Ishikawa (cell line): Measurements from ENCODE around the gene ASB14.

ENCODE experiments used
- CEBPB ChIP-seq: IDR thresholded peaks from 2 replicates; pipeline ENCODE4 v1.6.1; 2012
- CREB1 ChIP-seq: IDR thresholded peaks from 2 replicates; pipeline ENCODE4 v1.6.1; 2012; ENCODE audit warnings: low read depth
- EGR1 ChIP-seq: IDR thresholded peaks from 2 replicates; pipeline ENCODE4 v1.6.1; 2012
- EP300 ChIP-seq: IDR thresholded peaks from 2 replicates; pipeline ENCODE4 v1.6.1; 2012; ENCODE audit warnings: borderline replicate concordance
- NFIC ChIP-seq: IDR thresholded peaks from 2 replicates; pipeline ENCODE4 v1.6.1; 2012
- RAD21 ChIP-seq: IDR thresholded peaks from 2 replicates; pipeline ENCODE4 v1.6.1; 2012; ENCODE audit warnings: low read depth
- TAF1 ChIP-seq: IDR thresholded peaks from 2 replicates; pipeline ENCODE4 v1.6.1; 2012; ENCODE audit warnings: low read depth, mild to moderate bottlenecking
- TCF12 ChIP-seq: IDR thresholded peaks from 2 replicates; pipeline ENCODE4 v1.6.1; 2012; ENCODE audit warnings: low read depth
- YY1 ChIP-seq: IDR thresholded peaks from 2 replicates; pipeline ENCODE4 v1.6.1; 2012; ENCODE audit warnings: low read depth
- TF ChIP-seq, protein P1 (sequence below): IDR thresholded peaks from 2 replicates; pipeline ENCODE4 v1.6.1; 2012; ENCODE audit warnings: low read depth, mild to moderate bottlenecking

DNA sequence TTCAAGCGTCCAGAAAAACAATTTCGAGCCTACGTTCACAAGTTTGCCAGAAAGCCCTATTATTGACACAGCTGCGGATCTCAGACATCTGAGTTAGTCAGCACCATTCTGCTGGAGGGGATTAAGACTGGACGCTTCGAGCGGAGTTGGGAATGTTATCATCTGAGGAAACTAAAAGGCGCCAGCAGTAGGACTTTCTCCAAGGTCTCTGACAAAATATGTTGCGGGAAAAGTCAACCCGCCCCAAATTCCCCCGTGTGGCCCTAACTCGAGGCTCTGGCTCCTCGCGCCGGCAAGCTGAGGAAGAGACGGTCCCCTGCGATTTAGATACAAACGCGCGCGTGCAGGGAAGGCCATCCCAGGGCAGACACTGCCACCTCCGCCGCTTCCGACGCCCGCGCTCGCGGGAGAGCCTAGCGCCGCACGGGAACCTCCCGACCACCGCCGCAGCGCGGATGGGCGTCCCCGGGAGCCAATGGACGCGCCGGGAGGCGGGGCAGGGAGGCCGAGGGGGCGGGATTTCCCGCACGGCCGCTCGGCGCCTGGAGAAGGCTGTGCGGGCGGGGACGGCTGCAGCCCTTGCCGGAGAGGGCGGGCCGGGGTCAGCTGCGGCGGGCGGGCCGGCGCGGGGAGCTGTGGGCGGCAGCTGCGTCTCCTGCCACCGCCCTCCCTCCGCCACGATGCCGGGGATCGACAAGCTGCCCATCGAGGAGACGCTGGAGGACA is 65.1 kb downstream of the ASB14 start, which contains the start of gene APPL1:
- TF ChIP-seq TAF1: peak; percentile 58; the same call in 1 of the 2 replicates
- no peak for TF ChIP-seq CEBPB
- no peak for TF ChIP-seq RAD21
- no peak for TF ChIP-seq YY1
- TF ChIP-seq CREB1: no peak
- no peak for TF ChIP-seq NFIC
- 0 out of 2 replicates have a peak, but pooled peaks have one; percentile 38 for TF ChIP-seq TCF12
- TF ChIP-seq, protein P1, sequence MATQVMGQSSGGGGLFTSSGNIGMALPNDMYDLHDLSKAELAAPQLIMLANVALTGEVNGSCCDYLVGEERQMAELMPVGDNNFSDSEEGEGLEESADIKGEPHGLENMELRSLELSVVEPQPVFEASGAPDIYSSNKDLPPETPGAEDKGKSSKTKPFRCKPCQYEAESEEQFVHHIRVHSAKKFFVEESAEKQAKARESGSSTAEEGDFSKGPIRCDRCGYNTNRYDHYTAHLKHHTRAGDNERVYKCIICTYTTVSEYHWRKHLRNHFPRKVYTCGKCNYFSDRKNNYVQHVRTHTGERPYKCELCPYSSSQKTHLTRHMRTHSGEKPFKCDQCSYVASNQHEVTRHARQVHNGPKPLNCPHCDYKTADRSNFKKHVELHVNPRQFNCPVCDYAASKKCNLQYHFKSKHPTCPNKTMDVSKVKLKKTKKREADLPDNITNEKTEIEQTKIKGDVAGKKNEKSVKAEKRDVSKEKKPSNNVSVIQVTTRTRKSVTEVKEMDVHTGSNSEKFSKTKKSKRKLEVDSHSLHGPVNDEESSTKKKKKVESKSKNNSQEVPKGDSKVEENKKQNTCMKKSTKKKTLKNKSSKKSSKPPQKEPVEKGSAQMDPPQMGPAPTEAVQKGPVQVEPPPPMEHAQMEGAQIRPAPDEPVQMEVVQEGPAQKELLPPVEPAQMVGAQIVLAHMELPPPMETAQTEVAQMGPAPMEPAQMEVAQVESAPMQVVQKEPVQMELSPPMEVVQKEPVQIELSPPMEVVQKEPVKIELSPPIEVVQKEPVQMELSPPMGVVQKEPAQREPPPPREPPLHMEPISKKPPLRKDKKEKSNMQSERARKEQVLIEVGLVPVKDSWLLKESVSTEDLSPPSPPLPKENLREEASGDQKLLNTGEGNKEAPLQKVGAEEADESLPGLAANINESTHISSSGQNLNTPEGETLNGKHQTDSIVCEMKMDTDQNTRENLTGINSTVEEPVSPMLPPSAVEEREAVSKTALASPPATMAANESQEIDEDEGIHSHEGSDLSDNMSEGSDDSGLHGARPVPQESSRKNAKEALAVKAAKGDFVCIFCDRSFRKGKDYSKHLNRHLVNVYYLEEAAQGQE: no peak
- peak; percentile 25; the same call in 1 of the 2 replicates for TF ChIP-seq EGR1
- no peak for TF ChIP-seq EP300
